ENCODE measurements around the gene SH2D5.

DNA sequence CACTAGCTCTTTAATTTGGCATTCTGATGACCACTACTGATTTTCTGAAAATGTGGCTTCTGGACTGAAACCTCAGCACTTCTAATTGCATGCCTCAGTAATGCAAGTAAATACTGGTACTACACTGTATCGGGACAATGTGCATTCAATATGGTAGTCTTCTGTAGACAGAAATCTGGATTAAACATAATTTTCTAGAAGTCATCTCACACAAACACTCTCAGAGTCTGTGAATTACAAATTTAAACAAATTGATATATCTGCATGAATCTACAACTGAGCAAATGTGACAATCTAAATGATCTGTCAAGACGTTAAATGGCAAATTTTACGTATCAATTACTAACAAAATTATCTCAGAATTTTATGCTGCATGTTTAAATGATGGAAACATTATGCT is 30.9 kb upstream of the SH2D5 start:
- TF ChIP-seq POLR2A (IDR thresholded peaks at IDR 0.05), result no peak
- TF ChIP-seq, protein P1, sequence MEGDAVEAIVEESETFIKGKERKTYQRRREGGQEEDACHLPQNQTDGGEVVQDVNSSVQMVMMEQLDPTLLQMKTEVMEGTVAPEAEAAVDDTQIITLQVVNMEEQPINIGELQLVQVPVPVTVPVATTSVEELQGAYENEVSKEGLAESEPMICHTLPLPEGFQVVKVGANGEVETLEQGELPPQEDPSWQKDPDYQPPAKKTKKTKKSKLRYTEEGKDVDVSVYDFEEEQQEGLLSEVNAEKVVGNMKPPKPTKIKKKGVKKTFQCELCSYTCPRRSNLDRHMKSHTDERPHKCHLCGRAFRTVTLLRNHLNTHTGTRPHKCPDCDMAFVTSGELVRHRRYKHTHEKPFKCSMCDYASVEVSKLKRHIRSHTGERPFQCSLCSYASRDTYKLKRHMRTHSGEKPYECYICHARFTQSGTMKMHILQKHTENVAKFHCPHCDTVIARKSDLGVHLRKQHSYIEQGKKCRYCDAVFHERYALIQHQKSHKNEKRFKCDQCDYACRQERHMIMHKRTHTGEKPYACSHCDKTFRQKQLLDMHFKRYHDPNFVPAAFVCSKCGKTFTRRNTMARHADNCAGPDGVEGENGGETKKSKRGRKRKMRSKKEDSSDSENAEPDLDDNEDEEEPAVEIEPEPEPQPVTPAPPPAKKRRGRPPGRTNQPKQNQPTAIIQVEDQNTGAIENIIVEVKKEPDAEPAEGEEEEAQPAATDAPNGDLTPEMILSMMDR (IDR thresholded peaks at IDR 0.05), result no peak
- TF ChIP-seq POLR2AphosphoS5 (IDR thresholded peaks at IDR 0.05; ENCODE audit: insufficient read depth in 1 of 2, low read depth in 1 of 2), result no peak
